DOHH2 (cell line): ENCODE results near the gene NKAIN2.

Experiments used
- H3F3A ChIP-seq: fragments of 200-600 bp; sonication (generic), shearing (Covaris generic); 2 replicates; pipeline ENCODE4 v1.6.0; 2016; ENCODE audit warnings: antibody characterized with exemption, mild to moderate bottlenecking; ENCODE audit not compliant: control insufficient read depth, insufficient read depth
- H3K27ac ChIP-seq: fragments of 200-600 bp; sonication (generic); 2 replicates; pipeline ENCODE4 v1.5.1; 2014; ENCODE audit warnings: low read depth, mild to moderate bottlenecking, low read length, moderate library complexity
- H3K27me3 ChIP-seq: fragments of 200-600 bp; sonication (generic); 2 replicates; pipeline ENCODE4 v1.6.1; 2014; ENCODE audit warnings: mild to moderate bottlenecking, low read length, mixed read lengths; ENCODE audit not compliant: control insufficient read depth
- H3K36me3 ChIP-seq: fragments of 200-600 bp; sonication (generic); 2 replicates; pipeline ENCODE4 v1.6.1; 2014; ENCODE audit warnings: mild to moderate bottlenecking, low read length, moderate library complexity, mixed read lengths; ENCODE audit not compliant: control insufficient read depth
- H3K4me1 ChIP-seq: fragments of 200-600 bp; sonication (generic); 2 replicates; pipeline ENCODE4 v1.6.1; 2014; ENCODE audit warnings: mild to moderate bottlenecking, low read length, mixed read lengths; ENCODE audit not compliant: control insufficient read depth
- H3K4me2 ChIP-seq: fragments of 200-600 bp; sonication (generic); 2 replicates; pipeline ENCODE4 v1.6.0; 2014; ENCODE audit warnings: mild to moderate bottlenecking, low read length, moderate library complexity
- H3K4me3 ChIP-seq: fragments of 200-600 bp; sonication (generic); 2 replicates; pipeline ENCODE4 v1.5.1; 2014; ENCODE audit warnings: mild to moderate bottlenecking, low read length, mixed read lengths
- H3K79me2 ChIP-seq: fragments of 200-600 bp; sonication (generic); 2 replicates; pipeline ENCODE4 v1.6.1; 2014; ENCODE audit warnings: mild to moderate bottlenecking, low read length, mixed read lengths; ENCODE audit not compliant: control insufficient read depth
- H3K9me2 ChIP-seq: fragments of 200-600 bp; sonication (generic); replicated peaks from 2 replicates; pipeline ENCODE4 v1.6.1; 2014; ENCODE audit warnings: mild to moderate bottlenecking, low read length, mixed read lengths; ENCODE audit not compliant: control insufficient read depth
- H3K9me3 ChIP-seq: fragments of 200-600 bp; sonication (generic); 2 replicates; pipeline ENCODE4 v1.6.1; 2014; ENCODE audit warnings: antibody characterized with exemption, low read length, mixed read lengths; ENCODE audit not compliant: control insufficient read depth, insufficient read depth
- H4K20me1 ChIP-seq: fragments of 200-600 bp; sonication (generic); 2 replicates; pipeline ENCODE4 v1.6.0; 2014; ENCODE audit warnings: low read depth, mild to moderate bottlenecking, antibody characterized with exemption, low read length, moderate library complexity; ENCODE audit not compliant: control insufficient read depth, insufficient read depth
- EZH2phosphoT487 ChIP-seq: fragments of 200-600 bp; sonication (generic); IDR thresholded peaks from 2 replicates; pipeline ENCODE4 v1.6.1; 2017; ENCODE audit warnings: borderline replicate concordance, mild to moderate bottlenecking, antibody characterized with exemption, low read length, moderate library complexity, mixed read lengths
- TF ChIP-seq, protein P1 (sequence below): fragments of 200-600 bp; sonication (generic); IDR thresholded peaks from one replicate; pipeline ENCODE4 v1.5.1; 2014; ENCODE audit warnings: antibody characterized with exemption, mild to moderate bottlenecking, low read depth, low read length; ENCODE audit not compliant: poor library complexity, severe bottlenecking

Gene NKAIN2

DNA sequence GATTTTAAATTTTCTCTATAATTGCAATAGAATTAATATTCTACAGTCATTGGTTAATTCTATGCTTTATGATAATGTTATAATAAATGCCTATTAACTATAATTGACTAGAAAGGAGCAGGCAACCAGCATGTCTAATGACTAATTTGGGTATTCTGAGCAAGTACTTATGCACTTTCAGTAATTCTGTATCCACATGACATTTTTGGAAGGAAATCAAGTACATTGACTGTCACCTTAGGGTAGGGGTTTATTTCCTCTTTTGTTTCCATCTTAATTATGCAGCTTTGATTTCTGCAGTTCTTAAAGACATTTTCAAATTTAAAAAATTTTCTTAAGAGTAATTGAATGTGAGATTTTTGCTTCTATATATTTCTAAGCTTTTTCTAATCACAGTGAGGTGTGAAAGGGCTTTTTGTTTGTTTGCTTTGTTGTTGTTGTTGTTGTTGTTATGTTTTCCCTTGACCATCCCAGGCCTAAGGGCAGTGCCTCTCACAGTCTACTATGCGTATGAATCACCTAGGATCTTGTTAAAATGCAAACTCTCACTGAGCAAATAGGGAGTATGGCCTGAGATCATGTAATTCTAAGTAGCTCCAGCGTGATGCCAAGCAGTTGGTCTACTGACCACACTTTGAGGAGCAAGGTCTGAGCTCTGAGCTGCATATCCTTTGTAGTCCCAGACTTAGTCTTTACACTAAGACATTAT is 691.4 kb downstream of the NKAIN2 start:
- TF ChIP-seq, protein P1, sequence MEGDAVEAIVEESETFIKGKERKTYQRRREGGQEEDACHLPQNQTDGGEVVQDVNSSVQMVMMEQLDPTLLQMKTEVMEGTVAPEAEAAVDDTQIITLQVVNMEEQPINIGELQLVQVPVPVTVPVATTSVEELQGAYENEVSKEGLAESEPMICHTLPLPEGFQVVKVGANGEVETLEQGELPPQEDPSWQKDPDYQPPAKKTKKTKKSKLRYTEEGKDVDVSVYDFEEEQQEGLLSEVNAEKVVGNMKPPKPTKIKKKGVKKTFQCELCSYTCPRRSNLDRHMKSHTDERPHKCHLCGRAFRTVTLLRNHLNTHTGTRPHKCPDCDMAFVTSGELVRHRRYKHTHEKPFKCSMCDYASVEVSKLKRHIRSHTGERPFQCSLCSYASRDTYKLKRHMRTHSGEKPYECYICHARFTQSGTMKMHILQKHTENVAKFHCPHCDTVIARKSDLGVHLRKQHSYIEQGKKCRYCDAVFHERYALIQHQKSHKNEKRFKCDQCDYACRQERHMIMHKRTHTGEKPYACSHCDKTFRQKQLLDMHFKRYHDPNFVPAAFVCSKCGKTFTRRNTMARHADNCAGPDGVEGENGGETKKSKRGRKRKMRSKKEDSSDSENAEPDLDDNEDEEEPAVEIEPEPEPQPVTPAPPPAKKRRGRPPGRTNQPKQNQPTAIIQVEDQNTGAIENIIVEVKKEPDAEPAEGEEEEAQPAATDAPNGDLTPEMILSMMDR, result no peak
- TF ChIP-seq EZH2phosphoT487, result no peak
- Histone ChIP-seq H3K4me3 (no peak overlapping the region), H3K79me2 (no peaks in the 10 kb centered on the region), H3K4me1 (no peaks in the 10 kb centered on the region), H3K36me3 (no peaks in the 10 kb centered on the region), H3K27ac (no peak overlapping the region), H3K27me3 (no peaks in the 10 kb centered on the region), H3K9me3 (no peaks in the 10 kb centered on the region), H3K4me2 (no peak overlapping the region), H4K20me1 (no peaks in the 10 kb centered on the region), H3K9me2 (no peaks in the 10 kb centered on the region), H3F3A (no peaks in the 10 kb centered on the region)

- H3K9me2 ChIP-seq, result no peaks in the 10 kb centered on the region
- no peaks in the 10 kb centered on the region for H3K4me1 ChIP-seq
- no peaks in the 10 kb centered on the region for H3K9me3 ChIP-seq
- H3F3A ChIP-seq, result no peaks in the 10 kb centered on the region
- no peak overlapping the region for H3K4me2 ChIP-seq
- no peaks in the 10 kb centered on the region for H3K27me3 ChIP-seq
- H3K79me2 ChIP-seq, result no peaks in the 10 kb centered on the region
- H3K4me3 ChIP-seq, result no peak overlapping the region
- TF ChIP-seq, protein P1, result no peak
- TF ChIP-seq EZH2phosphoT487, result no peak
- no peaks in the 10 kb centered on the region for H3K36me3 ChIP-seq
- H3K27ac ChIP-seq, result no peak overlapping the region
- no peaks in the 10 kb centered on the region for H4K20me1 ChIP-seq
Measured at GRCh38 chr6:124495665-124496190, 692.1 kb downstream of the NKAIN2 start.

GRCh38 chr6:124496334-124496733 is 692.7 kb downstream of the NKAIN2 start:
- H3K4me2 ChIP-seq, result no peak overlapping the region
- no peaks in the 10 kb centered on the region for H3K4me1 ChIP-seq
- no peak overlapping the region for H3K4me3 ChIP-seq
- TF ChIP-seq EZH2phosphoT487, result no peak
- TF ChIP-seq, protein P1, result no peak
- no peaks in the 10 kb centered on the region for H3K36me3 ChIP-seq
- no peak overlapping the region for H3K27ac ChIP-seq
- H3F3A ChIP-seq, result no peaks in the 10 kb centered on the region
- no peaks in the 10 kb centered on the region for H3K9me2 ChIP-seq
- no peaks in the 10 kb centered on the region for H3K79me2 ChIP-seq
- no peaks in the 10 kb centered on the region for H3K27me3 ChIP-seq
- H4K20me1 ChIP-seq, result no peaks in the 10 kb centered on the region
- H3K9me3 ChIP-seq, result no peaks in the 10 kb centered on the region
